ENCODE data around the gene ABCA2. TPM values are rescaled to one million over a fixed set of nuclear protein-coding genes. Genes with fewer than 3 reads are reported as not detected.

ABCA2 gene
- total RNA-seq, 4 donors from 2014 or later = 3.5 to 14.7 (median 7.6) TPM

GRCh38 chr9:136980669-136981478 is 47.2 kb downstream of the ABCA2 start:
- intact Hi-C loops (cut with DNase I) = no loop called here
- no peak for TF ChIP-seq POLR2A (IDR thresholded peaks at IDR 0.05)
- TF ChIP-seq, protein P1, sequence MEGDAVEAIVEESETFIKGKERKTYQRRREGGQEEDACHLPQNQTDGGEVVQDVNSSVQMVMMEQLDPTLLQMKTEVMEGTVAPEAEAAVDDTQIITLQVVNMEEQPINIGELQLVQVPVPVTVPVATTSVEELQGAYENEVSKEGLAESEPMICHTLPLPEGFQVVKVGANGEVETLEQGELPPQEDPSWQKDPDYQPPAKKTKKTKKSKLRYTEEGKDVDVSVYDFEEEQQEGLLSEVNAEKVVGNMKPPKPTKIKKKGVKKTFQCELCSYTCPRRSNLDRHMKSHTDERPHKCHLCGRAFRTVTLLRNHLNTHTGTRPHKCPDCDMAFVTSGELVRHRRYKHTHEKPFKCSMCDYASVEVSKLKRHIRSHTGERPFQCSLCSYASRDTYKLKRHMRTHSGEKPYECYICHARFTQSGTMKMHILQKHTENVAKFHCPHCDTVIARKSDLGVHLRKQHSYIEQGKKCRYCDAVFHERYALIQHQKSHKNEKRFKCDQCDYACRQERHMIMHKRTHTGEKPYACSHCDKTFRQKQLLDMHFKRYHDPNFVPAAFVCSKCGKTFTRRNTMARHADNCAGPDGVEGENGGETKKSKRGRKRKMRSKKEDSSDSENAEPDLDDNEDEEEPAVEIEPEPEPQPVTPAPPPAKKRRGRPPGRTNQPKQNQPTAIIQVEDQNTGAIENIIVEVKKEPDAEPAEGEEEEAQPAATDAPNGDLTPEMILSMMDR (IDR thresholded peaks at IDR 0.05) = no peak
- peak overlapping the region; percentile 30 to 71 (median 50) for H3K27ac ChIP-seq
- peaks cover 3 to 45% (median 15%) of the 10 kb centered on the region in 4 donors for H3K27me3 ChIP-seq
- no peak for DNase-seq
- H3K4me1 ChIP-seq = peaks cover 0 to 54% (median 13%) of the 10 kb centered on the region in 3 donors
- H3K36me3 ChIP-seq = no peaks in the 10 kb centered on the region
- 74 to 77% methylated on average over 10 to 16 of the region's 16 CpGs for WGBS, 2 donors
- no peaks in the 10 kb centered on the region for H3K9me3 ChIP-seq
- H3K4me3 ChIP-seq = no peak overlapping the region

DNA sequence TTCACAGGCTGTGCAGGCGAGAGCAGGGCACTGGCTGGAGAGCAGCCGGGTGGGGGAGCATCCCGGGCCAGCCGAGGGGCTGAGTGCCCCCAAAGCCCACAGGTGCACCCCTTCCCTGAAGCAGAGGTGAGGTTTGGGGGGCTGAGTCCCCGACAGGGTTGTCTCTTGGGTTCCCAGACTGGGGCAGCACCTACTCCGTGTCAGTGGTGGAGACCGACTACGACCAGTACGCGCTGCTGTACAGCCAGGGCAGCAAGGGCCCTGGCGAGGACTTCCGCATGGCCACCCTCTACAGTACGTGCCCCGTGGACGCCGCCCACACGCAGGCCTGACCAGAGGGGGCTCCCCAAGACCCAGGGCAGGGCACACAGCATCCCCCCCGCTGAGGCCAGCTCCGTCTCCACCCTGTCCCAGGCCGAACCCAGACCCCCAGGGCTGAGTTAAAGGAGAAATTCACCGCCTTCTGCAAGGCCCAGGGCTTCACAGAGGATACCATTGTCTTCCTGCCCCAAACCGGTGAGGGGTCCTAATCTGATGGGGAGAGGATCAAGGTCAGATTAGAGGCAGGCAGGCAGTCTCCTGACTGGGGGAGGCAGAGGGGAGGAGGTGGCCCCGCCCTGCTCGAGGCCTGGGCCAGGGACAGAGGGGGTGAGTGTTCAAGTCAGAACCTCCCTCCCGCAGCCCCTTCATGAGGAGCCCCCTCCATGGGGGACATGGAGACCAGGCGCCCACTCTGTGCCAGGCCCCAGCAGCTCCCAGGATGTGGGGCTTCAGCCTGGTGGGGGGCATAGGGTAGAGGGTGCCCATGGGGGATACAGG is 48.1 kb downstream of the ABCA2 start:
- Histone ChIP-seq H3K4me3 (no peak overlapping the region), H3K27ac (peak overlapping the region in 2 of 4 donors; percentile 9 to 71), H3K4me1 (peaks cover 8 to 55% (median 22%) of the 10 kb centered on the region in 3 donors), H3K27me3 (peaks cover 0 to 36% (median 6%) of the 10 kb centered on the region in 4 donors), H3K36me3 (no peaks in the 10 kb centered on the region), H3K9me3 (no peaks in the 10 kb centered on the region)
- DNase-seq = no peak
- WGBS, 2 donors = 81 to 94% methylated on average over 10 to 12 of the region's 26 CpGs
- TF ChIP-seq, protein P1 (IDR thresholded peaks at IDR 0.05) = no peak
- TF ChIP-seq POLR2A (IDR thresholded peaks at IDR 0.05) = no peak
- intact Hi-C loops (cut with DNase I) = no loop called here

DNA sequence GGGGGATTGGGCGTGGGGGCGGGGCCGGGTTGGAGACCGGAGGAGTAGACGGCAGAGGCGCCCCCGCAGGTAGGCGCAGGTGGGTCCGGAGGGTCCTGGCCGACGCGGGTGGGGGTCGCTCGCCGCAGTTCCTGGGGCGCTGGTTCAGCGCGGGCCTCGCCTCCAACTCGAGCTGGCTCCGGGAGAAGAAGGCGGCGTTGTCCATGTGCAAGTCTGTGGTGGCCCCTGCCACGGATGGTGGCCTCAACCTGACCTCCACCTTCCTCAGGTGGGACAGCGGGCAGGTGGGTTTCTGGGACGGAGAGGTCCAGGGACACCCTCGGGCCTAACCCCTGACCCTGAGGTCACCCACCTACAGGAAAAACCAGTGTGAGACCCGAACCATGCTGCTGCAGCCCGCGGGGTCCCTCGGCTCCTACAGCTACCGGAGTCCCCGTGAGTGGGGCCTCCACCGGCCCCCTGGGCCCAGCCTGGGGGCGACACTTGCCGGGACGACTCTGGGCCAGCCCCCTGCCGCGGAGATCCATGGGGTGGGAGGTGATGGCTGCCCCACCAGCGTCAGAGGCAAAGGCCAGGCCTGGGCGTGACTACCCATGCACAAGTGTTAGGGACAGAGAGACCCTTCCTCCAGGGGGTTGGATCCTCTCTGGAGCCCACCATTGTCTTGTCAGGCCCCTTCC is 49.0 kb downstream of the ABCA2 start:
- H3K27ac ChIP-seq = peak overlapping the region in 2 of 4 donors; percentile 33 to 55
- intact Hi-C loops (cut with DNase I) = no loop called here
- peaks cover 0 to 26% (median 0%) of the 10 kb centered on the region in 4 donors for H3K27me3 ChIP-seq
- no peaks in the 10 kb centered on the region for H3K36me3 ChIP-seq
- peaks cover 13 to 58% (median 23%) of the 10 kb centered on the region in 3 donors for H3K4me1 ChIP-seq
- 72% methylated on average over 10 of the region's 41 CpGs; no CpG with 5 or more reads in 1 of the 2 donors for WGBS, 2 donors
- peak overlapping the region in 1 of 4 donors; percentile 8 for H3K4me3 ChIP-seq
- TF ChIP-seq POLR2A (IDR thresholded peaks at IDR 0.05) = no peak
- TF ChIP-seq, protein P1 (IDR thresholded peaks at IDR 0.05) = no peak
- DNase-seq = no peak
- no peaks in the 10 kb centered on the region for H3K9me3 ChIP-seq

GRCh38 chr9:136978073-136978864 is 49.8 kb downstream of the ABCA2 start:
- Histone ChIP-seq H3K27me3 (peaks cover 0 to 19% (median 0%) of the 10 kb centered on the region in 4 donors), H3K9me3 (no peaks in the 10 kb centered on the region), H3K4me3 (peak overlapping the region; percentile 27 to 71 (median 47)), H3K27ac (peak overlapping the region; percentile 43 to 82 (median 72)), H3K36me3 (no peaks in the 10 kb centered on the region), H3K4me1 (peaks cover 13 to 61% (median 23%) of the 10 kb centered on the region in 3 donors)
- intact Hi-C loops (cut with DNase I) = no loop called here
- WGBS, 2 donors = no CpG with 5 or more reads among the region's 78 CpGs
- DNase-seq = no peak
- TF ChIP-seq, protein P1 (IDR thresholded peaks at IDR 0.05) = no peak
- TF ChIP-seq POLR2A (IDR thresholded peaks at IDR 0.05) = peak in 1 of 4 donors; percentile 12

All from esophagus squamous epithelium (tissue), 5 donors.